Middle frontal gyrus (tissue), 1 donor: ENCODE results near the gene OR51T1.
"Not testable (repeated sequence)": the region's sequence is repeated elsewhere in the genome, so short reads cannot be mapped to it uniquely, and the experiment has no call there.

Experiments
- DNase-seq: peaks from one replicate; pipeline ENCODE4 v3.0.0-alpha.2; 2015; ENCODE audit warnings: low spot score; ENCODE audit errors: extremely low spot score

OR51T1 gene

GRCh38 chr11:4881860-4882500 is at the start of gene OR51T1:
OR51T1 (plus strand) TSS chr11:4881900; CDS start chr11:4881900, 0 bp downstream.
- no peak for DNase-seq

DNA sequence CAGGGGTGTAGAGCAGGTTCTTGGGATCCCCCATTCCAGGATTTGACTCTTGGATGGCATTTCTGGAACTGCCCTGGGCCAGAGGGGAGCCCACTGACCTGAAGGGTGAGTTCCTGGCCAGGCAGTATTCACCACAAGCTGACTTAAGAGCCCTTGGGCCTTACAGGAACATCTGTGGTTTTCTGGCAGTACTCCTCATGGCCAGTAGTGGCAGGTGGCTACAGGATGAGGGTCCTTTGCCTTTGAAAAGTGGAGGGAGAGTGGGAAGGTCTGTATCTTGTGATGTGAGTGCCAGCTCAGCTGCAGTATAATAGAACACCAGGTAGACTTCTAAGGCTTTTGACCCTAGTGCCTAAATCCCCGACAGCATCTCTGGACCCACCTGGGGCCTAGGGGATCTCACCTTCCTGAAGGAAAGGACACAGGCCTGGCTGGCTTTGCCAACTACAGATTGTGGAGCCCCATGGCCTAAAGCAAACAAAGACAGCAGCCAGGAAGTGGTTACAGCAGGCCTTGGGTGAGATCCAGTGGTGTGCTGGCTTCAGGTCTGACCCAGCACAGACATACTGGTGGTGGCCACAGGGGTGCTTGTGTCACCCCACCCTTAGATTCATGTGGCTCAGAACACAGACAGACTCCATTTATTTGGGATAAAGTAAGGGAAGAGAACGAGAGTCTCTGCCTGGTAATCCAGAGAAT is 41.7 kb upstream of the OR51T1 start:
- no peak for DNase-seq

GRCh38 chr11:4848908-4849532 is 32.7 kb upstream of the OR51T1 start, which contains the start of gene OR51S1:
OR51S1 (minus strand) TSS chr11:4849208; CDS start chr11:4849208, 0 bp downstream.
- DNase-seq: no peak

DNA sequence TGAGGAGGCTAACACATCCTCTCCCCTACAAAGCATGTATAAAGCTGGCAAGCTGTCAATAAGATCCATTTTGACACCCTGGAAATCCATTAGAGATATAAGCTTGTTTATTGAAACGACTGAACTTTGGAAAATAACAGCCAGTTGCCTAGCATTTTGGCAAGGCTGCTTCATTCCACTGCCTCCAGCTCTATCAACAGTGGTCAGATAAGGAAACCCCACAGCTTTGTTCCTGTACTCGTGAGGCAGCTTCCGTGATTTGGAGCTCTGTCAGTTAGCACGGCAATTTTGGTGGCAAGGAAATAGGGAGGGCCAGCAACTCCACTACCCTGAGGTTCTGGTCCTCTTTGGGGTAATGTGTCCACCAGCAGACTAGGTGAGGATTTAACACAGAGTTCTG is 30.7 kb upstream of the OR51T1 start:
- no peak for DNase-seq

DNA sequence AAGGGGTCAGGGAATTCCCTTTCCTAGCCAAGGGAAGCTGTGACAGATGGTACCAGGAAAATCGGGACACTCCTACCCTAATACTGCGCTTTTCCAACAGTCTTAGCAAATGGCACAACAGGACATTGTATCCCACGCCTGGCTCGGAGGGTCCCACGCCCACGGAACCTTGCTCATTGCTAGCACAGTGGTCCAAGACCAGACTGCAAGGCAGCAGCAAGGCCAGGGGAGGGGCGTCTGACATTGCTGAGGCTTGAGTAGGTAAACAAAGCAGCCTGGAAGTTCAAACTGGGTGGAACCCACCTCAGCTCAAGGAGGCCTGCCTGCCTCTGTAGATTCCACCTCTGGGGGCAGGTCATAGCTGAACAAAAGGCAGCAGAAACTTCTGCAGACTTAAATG is 27.4 kb upstream of the OR51T1 start:
- DNase-seq: not testable (repeated sequence)

- DNase-seq: no peak
Measured at GRCh38 chr11:4862447-4863236, 19.1 kb upstream of the OR51T1 start.

GRCh38 chr11:4863876-4864275 is 17.8 kb upstream of the OR51T1 start:
- no peak for DNase-seq

DNA sequence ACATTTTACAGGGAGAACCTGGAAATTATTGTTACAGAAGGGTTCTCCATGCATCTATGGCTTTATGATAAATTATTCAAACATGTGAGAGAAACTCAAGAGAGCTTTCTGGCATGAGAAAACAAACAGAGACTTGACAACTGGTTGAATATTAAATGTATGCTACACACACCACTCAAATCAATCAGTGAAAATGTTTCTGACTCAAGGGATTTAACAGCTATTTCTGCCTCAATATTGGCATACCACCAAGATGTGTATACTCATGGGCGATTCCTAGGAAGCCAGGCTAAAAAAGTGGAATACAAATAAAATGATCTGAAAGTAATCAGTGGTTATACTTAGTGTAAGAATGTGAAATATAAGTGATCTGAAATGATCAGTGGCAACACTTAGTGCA is 15.8 kb upstream of the OR51T1 start:
- no peak for DNase-seq

DNA sequence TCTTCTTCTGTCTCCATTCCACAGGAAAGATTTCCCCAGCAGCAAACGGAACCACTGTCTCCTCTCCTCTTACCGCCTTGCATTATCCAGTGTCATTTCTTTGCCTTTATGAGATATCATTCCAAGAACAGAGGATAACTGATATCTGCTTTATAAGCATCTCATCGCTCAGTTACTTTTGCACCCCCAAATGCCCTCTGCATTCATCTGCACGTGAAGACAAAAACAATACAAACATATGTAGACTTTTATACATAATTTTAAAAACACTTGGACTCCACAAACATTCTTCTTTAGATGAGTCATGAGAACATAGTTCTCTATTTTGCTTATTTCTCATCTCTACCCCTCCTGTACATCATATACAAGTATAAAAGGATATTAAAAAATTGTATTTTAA is 512 bp upstream of the OR51T1 start:
- DNase-seq: no peak

DNA sequence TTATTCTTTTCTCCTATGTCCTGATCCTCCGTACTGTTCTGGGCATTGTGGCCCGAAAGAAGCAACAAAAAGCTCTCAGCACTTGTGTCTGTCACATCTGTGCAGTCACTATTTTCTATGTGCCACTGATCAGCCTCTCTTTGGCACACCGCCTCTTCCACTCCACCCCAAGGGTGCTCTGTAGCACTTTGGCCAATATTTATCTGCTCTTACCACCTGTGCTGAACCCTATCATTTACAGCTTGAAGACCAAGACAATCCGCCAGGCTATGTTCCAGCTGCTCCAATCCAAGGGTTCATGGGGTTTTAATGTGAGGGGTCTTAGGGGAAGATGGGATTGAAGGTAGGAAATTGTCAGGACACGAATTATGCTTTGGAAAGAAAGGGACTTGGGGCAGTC is 843 bp downstream of the OR51T1 start:
- no peak for DNase-seq

GRCh38 chr11:4884361-4884760 is 2.7 kb downstream of the OR51T1 start:
- DNase-seq: no peak

DNA sequence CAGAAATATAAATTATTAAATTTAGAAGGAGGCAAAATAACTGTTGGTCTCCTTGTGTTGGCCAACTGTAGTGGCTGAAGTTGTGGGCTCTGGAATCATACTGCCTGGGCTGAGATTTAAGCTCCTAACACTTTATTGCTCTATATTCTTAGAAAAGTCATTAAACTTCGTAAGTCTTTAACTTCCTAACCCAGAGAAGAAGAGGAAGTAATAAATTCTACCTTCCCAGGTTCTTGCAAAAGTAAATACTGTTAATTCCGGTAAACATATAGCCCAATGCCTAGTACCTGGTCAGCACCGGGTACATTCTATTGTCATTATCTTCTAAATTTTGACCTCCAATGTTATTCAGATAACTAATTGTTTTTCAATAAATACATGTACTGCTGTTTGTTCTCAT is 4.5 kb downstream of the OR51T1 start:
- DNase-seq: no peak

- no peak for DNase-seq
Measured at GRCh38 chr11:4887591-4887990, 5.9 kb downstream of the OR51T1 start.

GRCh38 chr11:4890279-4890678 is 8.6 kb downstream of the OR51T1 start:
- DNase-seq: no peak

- no peak for DNase-seq
Measured at GRCh38 chr11:4891996-4892640, 10.4 kb downstream of the OR51T1 start.

GRCh38 chr11:4903484-4903883 is 21.8 kb downstream of the OR51T1 start, which contains the start of gene OR51A7:
OR51A7 (plus strand) TSS chr11:4903783; CDS start chr11:4907370, 3,587 bp downstream.
- DNase-seq: no peak

DNA sequence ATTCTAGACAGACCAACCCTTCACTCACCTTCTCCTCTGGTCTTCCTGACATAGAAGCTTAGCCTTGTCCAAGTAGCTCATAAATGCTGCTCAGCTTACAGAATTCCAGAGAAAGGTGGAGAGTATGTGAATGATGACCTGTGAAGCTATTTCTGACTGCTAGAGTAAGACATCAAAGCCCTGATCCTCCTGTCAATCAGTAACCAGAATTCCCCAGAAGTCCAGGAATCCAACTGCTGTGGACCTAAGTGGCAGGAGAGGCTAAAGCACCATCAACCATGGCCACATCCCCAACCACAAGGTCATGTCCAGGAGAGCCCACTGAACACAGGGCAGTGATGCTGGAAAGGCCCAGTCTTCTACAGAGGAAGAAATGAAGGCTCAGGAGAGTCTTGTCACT is 34.9 kb downstream of the OR51T1 start:
- no peak for DNase-seq

- DNase-seq: no peak
Measured at GRCh38 chr11:4919250-4919649, 37.5 kb downstream of the OR51T1 start, which contains the start of gene OR51G2. OR51G2 (minus strand) TSS chr11:4919350; CDS start chr11:4915663, 3,687 bp downstream.

GRCh38 chr11:4921796-4922195 is 40.1 kb downstream of the OR51T1 start:
- DNase-seq: no peak

- DNase-seq: no peak
Measured at GRCh38 chr11:4922304-4922703, 40.6 kb downstream of the OR51T1 start.

DNA sequence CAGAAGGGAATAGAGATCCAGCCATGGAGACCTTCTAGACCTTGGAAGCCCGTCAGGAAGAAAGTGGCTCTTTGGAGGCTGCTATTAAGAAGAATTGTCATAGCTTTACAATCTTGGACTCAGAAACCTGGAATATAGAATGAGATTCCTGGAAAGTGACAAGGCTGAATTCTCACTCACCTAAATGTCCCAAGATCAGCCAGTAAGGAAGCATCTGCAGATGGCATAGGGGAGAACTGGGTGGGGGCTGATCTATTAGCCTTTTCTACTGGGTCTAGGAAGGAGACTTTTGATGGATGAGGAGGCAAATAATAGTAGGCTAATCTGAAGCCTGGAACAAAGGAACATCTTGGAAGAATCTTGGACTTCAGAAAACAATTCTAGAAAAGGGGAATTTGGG is 42.5 kb downstream of the OR51T1 start, which contains the start of gene OR51G1:
Gene OR51G1 (minus strand): TSS at position 101 of the 400 bp plus-strand sequence. CDS start 0 bp downstream, at position 101.
- no peak for DNase-seq
